M059J (cell line): ENCODE data around the gene DUSP16. TPM values are rescaled to one million over a fixed set of nuclear protein-coding genes. Genes with fewer than 3 reads are reported as not detected.
"Not testable (repeated sequence)": the region's sequence is repeated elsewhere in the genome, so short reads cannot be mapped to it uniquely, and the experiment has no call there.

Source experiments
- DNase-seq: peaks from one replicate; pipeline ENCODE4 v3.0.0-alpha.2; 2012; ENCODE audit warnings: low read depth
- total RNA-seq: library from RNA; depleted of rRNA; stranded (reverse); fragments of >200 nt; shearing (Covaris generic); gene quantifications from 2 replicates; pipeline ENCODE4 v1.2.3, GENCODE V29; 2014

The DUSP16 gene
- total RNA-seq, 1 experiment from 2014 or later: 13.3 TPM

GRCh38 chr12:12520273-12520672, 42.4 kb downstream of the DUSP16 start:
- DNase-seq: no peak

GRCh38 chr12:12519354-12519998, 43.2 kb downstream of the DUSP16 start:
- no peak for DNase-seq

GRCh38 chr12:12518919-12519318, 43.7 kb downstream of the DUSP16 start:
- no peak for DNase-seq

GRCh38 chr12:12518464-12518845, 44.2 kb downstream of the DUSP16 start:
- DNase-seq: no peak

GRCh38 chr12:12513416-12514006, 49.2 kb downstream of the DUSP16 start:
- no peak for DNase-seq

GRCh38 chr12:12511895-12512711, 50.6 kb downstream of the DUSP16 start:
- no peak for DNase-seq

- no peak for DNase-seq
Observed at GRCh38 chr12:12511021-12511783, 51.5 kb downstream of the DUSP16 start.

- DNase-seq: no peak
Observed at GRCh38 chr12:12510551-12510950, 52.1 kb downstream of the DUSP16 start.

- DNase-seq: peak; percentile 67
Observed at GRCh38 chr12:12510141-12510540, 52.5 kb downstream of the DUSP16 start.

- DNase-seq: no peak
Observed at GRCh38 chr12:12508612-12509011, 54.1 kb downstream of the DUSP16 start.

- no peak for DNase-seq
Observed at GRCh38 chr12:12507121-12507520, 55.5 kb downstream of the DUSP16 start.

GRCh38 chr12:12506496-12506890, 56.2 kb downstream of the DUSP16 start:
- no peak for DNase-seq

- DNase-seq: peak; percentile 75
Observed at GRCh38 chr12:12505544-12506495, 56.8 kb downstream of the DUSP16 start.

- no peak for DNase-seq
Observed at GRCh38 chr12:12503384-12504078, 59.1 kb downstream of the DUSP16 start.

- no peak for DNase-seq
Observed at GRCh38 chr12:12502815-12503151, 59.9 kb downstream of the DUSP16 start.

- DNase-seq: not testable (repeated sequence)
Observed at GRCh38 chr12:12502130-12502814, 60.4 kb downstream of the DUSP16 start.

- no peak for DNase-seq
Observed at GRCh38 chr12:12501121-12501520, 61.5 kb downstream of the DUSP16 start.

GRCh38 chr12:12499909-12500604, 62.6 kb downstream of the DUSP16 start:
- DNase-seq: no peak

GRCh38 chr12:12498210-12498609, 64.5 kb downstream of the DUSP16 start:
- no peak for DNase-seq
